Heart left ventricle (tissue), 13 donors: ENCODE results near the gene SLC2A9.
A peak's percentile ranks its signal among the peaks of the same experiment; 100 is the strongest.

ENCODE experiments used
- CTCF ChIP-seq, 12 donors: fragments of 200-600 bp; sonication (generic) in 4 of 12; IDR thresholded peaks; one replicate each; pipeline versions ENCODE4 v1.5.0 to v1.8.0; 2018 to 2022; ENCODE audit warnings: antibody characterized with exemption in 12 of 12, mild to moderate bottlenecking in 5 of 12
- POLR2A ChIP-seq, 2 donors: fragments of 450-650 bp; IDR thresholded peaks; one replicate each; pipeline ENCODE4 v1.6.1; 2017; ENCODE audit warnings: antibody characterized with exemption in 2 of 2, mild to moderate bottlenecking in 2 of 2, moderate library complexity in 2 of 2
- donor health status: ischemic (EF 13 %, LVEDD 7.1; RV severe dilation, severe dysfunction).
- donor health status: DM: no; HTN: yes; CAD: no.
- donor health status: DM: no; HTN: no; CAD: no.
- donor health status: ischemic (EF 25% LVEDD 6.9; RV normal size, moderate dysfunction).
- donor health status: ischemic (EF 25% LVEDD 5.7; RV mildly dilated, moderate dysfunction).
- donor health status: ischemic (EF 35%, LVEDD 5.7; RV mildly dilated, moderate dysfunction).
- donor health status: nonischemic (EF 11% LVEDD 7.7; RV severe dilation, severe dysfunction).
- donor health status: DM: yes; HTN: yes; CAD: no.
- donor health status: PGD.
- donor health status: ischemic (EF 29% LVEDD 5.4; RV normal size, mild dysfunction).
- donor health status: nonischemic (EF 23%, LVEDD 6.1; RV moderate dilation, normal function).

DNA sequence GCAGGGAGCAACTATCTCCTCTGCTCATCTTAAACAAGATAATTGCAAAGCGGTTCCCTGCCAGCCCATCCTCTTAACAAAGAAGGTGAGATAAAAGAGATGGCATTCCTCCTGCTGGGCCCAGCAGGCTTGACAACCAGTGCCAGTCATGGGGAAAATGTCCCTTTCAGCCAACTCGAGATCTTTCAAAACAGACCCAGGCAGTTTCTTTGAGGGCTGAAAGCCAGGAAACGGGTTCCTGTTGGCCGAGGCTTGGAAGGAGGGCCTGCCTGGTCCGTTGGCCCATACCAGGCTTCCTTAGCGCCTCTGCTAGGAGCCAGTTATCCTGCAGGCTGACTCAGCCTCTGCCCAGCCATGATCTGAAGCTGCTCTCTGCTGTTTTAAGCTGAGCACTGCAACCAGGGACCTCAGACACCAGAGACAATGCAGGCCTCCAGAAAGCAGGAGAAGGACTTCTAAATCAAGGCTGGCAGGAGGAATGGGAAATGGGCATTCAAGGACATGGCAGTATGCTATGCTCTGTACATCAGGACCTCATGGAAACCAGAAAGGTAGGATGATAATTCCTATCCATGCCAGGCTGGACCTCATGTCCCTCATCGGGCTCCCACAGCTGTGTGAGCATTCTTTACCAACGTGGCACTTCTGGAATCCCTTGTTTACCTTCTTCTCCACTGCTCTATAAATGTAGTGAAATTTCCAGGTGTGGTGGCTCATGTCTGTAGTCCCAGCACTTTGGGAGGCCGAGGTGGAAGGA lies 42.4 kb upstream of the SLC2A9 start:
- TF ChIP-seq POLR2A (IDR thresholded peaks at IDR 0.05) (no peak), CTCF (IDR thresholded peaks at IDR 0.05) (peak; percentile 67 to 86 (median 78))
